ENCODE data around the gene NCAM2.

NCAM2 gene

GRCh38 chr21:21002153-21002552, 3.9 kb downstream of the NCAM2 start:
- no peak for TF ChIP-seq GATA3 (IDR thresholded peaks at IDR 0.05; ENCODE audit: low read depth, low read length)
- no peak for TF ChIP-seq GATA2 (IDR thresholded peaks at IDR 0.05; ENCODE audit: low read depth, low read length)

- TF ChIP-seq GATA2 (IDR thresholded peaks at IDR 0.05; ENCODE audit: low read depth, low read length) (no peak), GATA3 (IDR thresholded peaks at IDR 0.05; ENCODE audit: low read depth, low read length) (no peak)
These were observed 5.5 kb downstream of the NCAM2 start for GRCh38 chr21:21003701-21004100.

- TF ChIP-seq GATA3 (IDR thresholded peaks at IDR 0.05; ENCODE audit: low read depth, low read length) (no peak), GATA2 (IDR thresholded peaks at IDR 0.05; ENCODE audit: low read depth, low read length) (no peak)
These were observed 9.4 kb downstream of the NCAM2 start for GRCh38 chr21:21007606-21008005.

GRCh38 chr21:21010228-21010627, 12.0 kb downstream of the NCAM2 start:
- TF ChIP-seq GATA3 (IDR thresholded peaks at IDR 0.05; ENCODE audit: low read depth, low read length) (no peak), GATA2 (IDR thresholded peaks at IDR 0.05; ENCODE audit: low read depth, low read length) (no peak)

GRCh38 chr21:21010698-21011097, 12.5 kb downstream of the NCAM2 start:
- no peak for TF ChIP-seq GATA3 (IDR thresholded peaks at IDR 0.05; ENCODE audit: low read depth, low read length)
- TF ChIP-seq GATA2 (IDR thresholded peaks at IDR 0.05; ENCODE audit: low read depth, low read length) = no peak

- TF ChIP-seq GATA3 (IDR thresholded peaks at IDR 0.05; ENCODE audit: low read depth, low read length) (no peak), GATA2 (IDR thresholded peaks at IDR 0.05; ENCODE audit: low read depth, low read length) (no peak)
These were observed 20.6 kb downstream of the NCAM2 start for GRCh38 chr21:21018821-21019220.

GRCh38 chr21:21019681-21020080, 21.5 kb downstream of the NCAM2 start:
- TF ChIP-seq GATA3 (IDR thresholded peaks at IDR 0.05; ENCODE audit: low read depth, low read length) = no peak
- no peak for TF ChIP-seq GATA2 (IDR thresholded peaks at IDR 0.05; ENCODE audit: low read depth, low read length)

- TF ChIP-seq GATA2 (IDR thresholded peaks at IDR 0.05; ENCODE audit: low read depth, low read length) (no peak), GATA3 (IDR thresholded peaks at IDR 0.05; ENCODE audit: low read depth, low read length) (no peak)
These were observed 27.5 kb downstream of the NCAM2 start for GRCh38 chr21:21025742-21026141.

GRCh38 chr21:21028275-21028820, 30.1 kb downstream of the NCAM2 start:
- TF ChIP-seq GATA2 (IDR thresholded peaks at IDR 0.05; ENCODE audit: low read depth, low read length) = no peak
- TF ChIP-seq GATA3 (IDR thresholded peaks at IDR 0.05; ENCODE audit: low read depth, low read length) = no peak

GRCh38 chr21:21029164-21029563, 31.0 kb downstream of the NCAM2 start:
- TF ChIP-seq GATA2 (IDR thresholded peaks at IDR 0.05; ENCODE audit: low read depth, low read length) (no peak), GATA3 (IDR thresholded peaks at IDR 0.05; ENCODE audit: low read depth, low read length) (no peak)

GRCh38 chr21:21030311-21030710, 32.1 kb downstream of the NCAM2 start:
- TF ChIP-seq GATA2 (IDR thresholded peaks at IDR 0.05; ENCODE audit: low read depth, low read length) (no peak), GATA3 (IDR thresholded peaks at IDR 0.05; ENCODE audit: low read depth, low read length) (no peak)

GRCh38 chr21:21034036-21034435, 35.8 kb downstream of the NCAM2 start:
- TF ChIP-seq GATA3 (IDR thresholded peaks at IDR 0.05; ENCODE audit: low read depth, low read length) = no peak
- TF ChIP-seq GATA2 (IDR thresholded peaks at IDR 0.05; ENCODE audit: low read depth, low read length) = no peak

GRCh38 chr21:21039624-21040170, 41.5 kb downstream of the NCAM2 start:
- TF ChIP-seq GATA3 (IDR thresholded peaks at IDR 0.05; ENCODE audit: low read depth, low read length) = no peak
- TF ChIP-seq GATA2 (IDR thresholded peaks at IDR 0.05; ENCODE audit: low read depth, low read length) = no peak

GRCh38 chr21:21045518-21045917, 47.3 kb downstream of the NCAM2 start:
- TF ChIP-seq GATA2 (IDR thresholded peaks at IDR 0.05; ENCODE audit: low read depth, low read length) = no peak
- TF ChIP-seq GATA3 (IDR thresholded peaks at IDR 0.05; ENCODE audit: low read depth, low read length) = no peak

GRCh38 chr21:21046063-21046462, 47.9 kb downstream of the NCAM2 start:
- TF ChIP-seq GATA3 (IDR thresholded peaks at IDR 0.05; ENCODE audit: low read depth, low read length) = no peak
- no peak for TF ChIP-seq GATA2 (IDR thresholded peaks at IDR 0.05; ENCODE audit: low read depth, low read length)

Data from SH-SY5Y (cell line).